Suprapubic skin (tissue), 3 donors: ENCODE data around the gene LONP2.

Experiments
- POLR2A ChIP-seq, 2 donors: fragments of 450-650 bp; IDR thresholded peaks; one replicate each; pipeline ENCODE4 v1.6.1; 2017; ENCODE audit warnings: antibody characterized with exemption in 2 of 2, mild to moderate bottlenecking in 2 of 2, moderate library complexity in 2 of 2
- TF ChIP-seq, protein P1 (sequence below), 2 donors: fragments of 200-600 bp in 1 of 2; fragments of 450-650 bp in 1 of 2; sonication (generic) in 1 of 2; IDR thresholded peaks; one replicate each; pipeline ENCODE4 v1.5.1; 2016 to 2019; ENCODE audit warnings: antibody characterized with exemption in 2 of 2, mild to moderate bottlenecking in 1 of 2, moderate library complexity in 1 of 2

DNA sequence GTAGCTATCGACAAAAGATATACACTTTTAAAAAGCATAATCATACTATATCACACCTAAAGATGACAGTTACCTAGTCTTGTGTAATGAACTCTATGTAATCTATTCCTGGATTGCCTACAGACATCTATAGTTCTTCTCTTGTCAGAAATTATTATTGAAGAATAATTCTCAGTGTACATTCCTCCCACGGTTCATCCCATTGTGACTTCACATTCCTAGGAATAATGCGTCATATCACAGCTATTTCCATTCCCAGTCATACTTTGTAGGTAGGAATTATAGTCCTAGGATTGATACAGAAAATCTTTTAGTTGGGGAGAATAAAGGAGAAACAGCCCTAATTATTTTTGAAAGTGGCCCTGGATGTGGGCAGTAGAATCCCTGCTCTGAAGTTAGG is 47.2 kb downstream of the LONP2 start:
- TF ChIP-seq POLR2A (IDR thresholded peaks at IDR 0.05): no peak
- TF ChIP-seq, protein P1, sequence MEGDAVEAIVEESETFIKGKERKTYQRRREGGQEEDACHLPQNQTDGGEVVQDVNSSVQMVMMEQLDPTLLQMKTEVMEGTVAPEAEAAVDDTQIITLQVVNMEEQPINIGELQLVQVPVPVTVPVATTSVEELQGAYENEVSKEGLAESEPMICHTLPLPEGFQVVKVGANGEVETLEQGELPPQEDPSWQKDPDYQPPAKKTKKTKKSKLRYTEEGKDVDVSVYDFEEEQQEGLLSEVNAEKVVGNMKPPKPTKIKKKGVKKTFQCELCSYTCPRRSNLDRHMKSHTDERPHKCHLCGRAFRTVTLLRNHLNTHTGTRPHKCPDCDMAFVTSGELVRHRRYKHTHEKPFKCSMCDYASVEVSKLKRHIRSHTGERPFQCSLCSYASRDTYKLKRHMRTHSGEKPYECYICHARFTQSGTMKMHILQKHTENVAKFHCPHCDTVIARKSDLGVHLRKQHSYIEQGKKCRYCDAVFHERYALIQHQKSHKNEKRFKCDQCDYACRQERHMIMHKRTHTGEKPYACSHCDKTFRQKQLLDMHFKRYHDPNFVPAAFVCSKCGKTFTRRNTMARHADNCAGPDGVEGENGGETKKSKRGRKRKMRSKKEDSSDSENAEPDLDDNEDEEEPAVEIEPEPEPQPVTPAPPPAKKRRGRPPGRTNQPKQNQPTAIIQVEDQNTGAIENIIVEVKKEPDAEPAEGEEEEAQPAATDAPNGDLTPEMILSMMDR (IDR thresholded peaks at IDR 0.05): no peak
